ENCODE measurements around the gene SHROOM3.

Gene SHROOM3

GRCh38 chr4:76733068-76733771 lies 298.2 kb downstream of the SHROOM3 start:
- DNase-seq: no peak

DNA sequence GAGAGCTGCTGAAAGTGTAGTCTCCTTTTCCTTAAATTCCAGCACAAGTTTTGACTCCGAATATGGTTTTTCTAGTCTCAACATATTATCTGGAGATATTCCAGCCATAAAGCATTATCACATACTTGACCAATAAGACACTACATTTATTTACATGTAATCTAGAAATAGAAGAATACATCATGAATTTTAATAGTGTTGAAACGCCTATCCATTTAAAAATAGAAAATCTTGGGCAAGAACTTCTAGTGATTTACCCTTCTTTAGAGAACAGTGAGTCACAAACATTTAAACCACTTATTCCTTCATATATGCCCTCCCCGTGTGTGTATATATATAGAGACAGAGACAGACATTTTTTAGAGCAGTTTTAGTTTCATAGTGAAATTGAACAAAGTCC lies 301.4 kb downstream of the SHROOM3 start:
- no peak for DNase-seq

DNA sequence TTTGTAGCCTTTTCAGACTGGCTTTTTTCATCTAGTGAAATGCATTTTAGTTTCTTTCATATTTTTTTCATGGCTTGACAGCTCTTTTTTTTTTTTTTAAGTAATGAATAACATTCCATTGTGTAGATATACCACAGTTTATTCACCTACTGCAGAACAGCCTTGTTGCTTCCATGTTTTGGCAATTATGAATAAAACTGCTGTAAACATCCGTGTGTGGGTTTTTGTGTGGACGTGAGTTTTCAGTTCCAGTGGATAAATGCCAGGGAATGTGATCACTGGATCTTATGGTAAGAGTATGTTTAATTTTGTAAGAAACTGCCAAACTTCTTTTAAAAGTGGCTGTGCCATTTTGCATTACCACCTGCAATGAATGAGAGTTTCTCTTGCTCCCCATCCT lies 302.2 kb downstream of the SHROOM3 start:
- DNase-seq: no peak

DNA sequence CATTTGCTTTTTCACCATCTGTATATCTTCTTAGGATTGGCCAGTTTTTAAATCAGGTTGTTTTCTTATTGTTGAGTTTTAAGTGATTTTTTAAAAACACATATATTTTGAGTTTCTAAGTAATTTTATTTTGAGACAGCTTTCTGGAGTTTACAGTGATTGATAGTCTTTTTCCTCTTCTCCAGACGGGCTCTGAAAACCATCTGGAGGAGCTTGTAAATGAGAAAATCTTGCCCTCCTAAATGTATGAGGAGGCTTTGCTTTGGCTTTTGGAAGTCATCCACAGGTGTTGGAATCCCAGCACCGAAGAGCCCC lies 302.7 kb downstream of the SHROOM3 start:
- DNase-seq: no peak

DNA sequence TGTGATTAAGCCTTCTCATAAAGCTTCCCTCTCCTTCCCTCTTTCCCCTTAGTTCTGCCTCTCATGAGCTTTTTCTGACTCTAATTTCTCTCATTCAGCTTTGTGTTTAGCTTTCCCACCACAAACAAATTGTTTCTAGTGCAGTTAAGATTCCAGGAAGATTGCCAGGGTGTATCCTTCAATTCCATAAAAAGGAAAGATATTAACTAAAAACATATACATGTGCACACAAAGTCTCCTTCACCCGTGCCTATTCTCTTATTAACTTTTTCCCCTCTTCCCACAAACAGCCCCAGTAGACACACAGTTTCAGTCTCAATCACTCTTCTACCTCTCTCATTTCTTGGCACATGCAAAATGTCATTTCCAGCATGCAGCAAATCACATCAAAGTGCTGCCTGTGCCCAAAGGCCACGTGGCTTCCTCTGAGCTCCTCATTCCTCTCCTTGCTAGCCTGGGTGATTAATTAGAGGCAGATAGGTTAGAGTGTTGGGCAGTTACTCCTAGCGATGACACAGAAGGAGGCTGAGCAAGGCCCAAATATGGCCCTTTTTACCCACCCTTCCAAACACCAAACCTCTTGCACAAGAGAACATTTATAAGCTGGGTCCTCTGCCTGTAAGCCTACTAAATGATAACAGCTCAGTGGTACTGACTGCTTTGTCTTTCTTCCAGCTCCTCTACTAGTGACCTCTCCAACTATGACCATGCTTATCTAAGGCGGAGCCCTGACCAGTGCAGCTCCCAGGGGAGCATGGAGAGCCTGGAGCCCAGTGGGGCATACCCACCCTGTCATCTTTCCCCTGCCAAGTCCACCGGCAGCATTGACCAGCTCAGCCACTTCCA lies 303.3 kb downstream of the SHROOM3 start:
- no peak for DNase-seq

DNA sequence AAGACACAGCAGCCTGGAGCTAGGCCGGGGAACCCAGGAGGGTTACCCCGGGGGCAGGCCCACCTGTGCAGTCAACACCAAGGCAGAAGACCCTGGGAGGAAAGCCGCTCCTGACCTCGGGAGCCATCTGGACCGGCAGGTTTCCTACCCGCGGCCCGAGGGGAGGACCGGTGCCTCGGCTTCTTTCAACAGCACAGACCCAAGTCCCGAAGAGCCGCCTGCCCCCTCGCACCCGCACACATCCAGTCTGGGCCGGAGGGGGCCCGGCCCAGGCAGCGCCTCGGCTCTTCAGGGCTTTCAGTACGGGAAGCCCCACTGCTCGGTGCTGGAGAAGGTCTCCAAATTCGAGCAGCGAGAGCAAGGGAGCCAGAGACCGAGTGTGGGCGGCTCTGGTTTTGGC lies 305.2 kb downstream of the SHROOM3 start:
- DNase-seq: no peak

DNA sequence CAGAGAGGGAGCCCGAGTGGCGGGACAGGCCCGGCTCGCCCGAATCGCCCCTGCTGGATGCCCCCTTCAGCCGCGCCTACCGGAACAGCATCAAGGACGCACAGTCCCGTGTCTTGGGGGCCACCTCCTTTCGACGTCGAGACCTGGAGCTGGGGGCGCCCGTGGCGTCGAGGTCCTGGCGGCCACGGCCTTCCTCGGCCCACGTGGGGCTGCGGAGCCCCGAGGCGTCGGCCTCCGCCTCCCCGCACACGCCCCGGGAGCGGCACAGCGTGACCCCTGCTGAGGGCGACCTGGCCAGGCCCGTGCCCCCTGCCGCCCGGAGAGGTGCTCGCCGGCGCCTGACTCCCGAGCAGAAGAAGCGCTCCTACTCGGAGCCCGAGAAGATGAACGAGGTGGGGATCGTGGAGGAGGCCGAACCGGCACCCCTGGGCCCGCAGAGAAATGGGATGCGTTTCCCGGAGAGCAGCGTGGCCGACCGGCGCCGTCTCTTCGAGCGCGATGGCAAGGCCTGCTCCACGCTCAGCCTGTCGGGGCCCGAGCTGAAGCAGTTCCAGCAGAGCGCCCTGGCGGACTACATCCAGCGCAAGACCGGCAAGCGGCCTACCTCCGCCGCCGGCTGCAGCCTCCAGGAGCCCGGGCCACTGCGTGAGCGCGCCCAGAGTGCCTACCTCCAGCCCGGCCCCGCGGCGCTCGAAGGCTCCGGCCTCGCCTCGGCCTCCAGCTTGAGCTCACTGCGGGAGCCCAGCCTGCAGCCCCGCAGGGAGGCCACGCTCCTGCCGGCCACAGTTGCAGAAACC lies 306.0 kb downstream of the SHROOM3 start:
- no peak for DNase-seq

DNA sequence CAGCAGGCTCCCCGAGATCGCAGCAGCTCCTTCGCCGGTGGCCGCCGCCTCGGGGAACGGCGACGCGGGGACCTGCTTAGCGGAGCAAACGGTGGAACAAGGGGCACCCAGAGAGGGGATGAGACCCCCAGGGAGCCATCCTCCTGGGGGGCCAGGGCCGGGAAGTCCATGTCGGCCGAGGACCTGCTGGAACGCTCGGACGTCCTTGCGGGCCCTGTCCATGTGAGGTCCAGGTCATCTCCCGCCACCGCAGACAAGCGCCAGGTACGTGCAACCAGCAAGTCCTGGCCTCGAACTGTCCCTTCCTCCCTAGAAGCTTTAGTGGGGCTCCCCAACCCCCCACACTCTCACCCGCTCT lies 306.6 kb downstream of the SHROOM3 start:
- no peak for DNase-seq

DNA sequence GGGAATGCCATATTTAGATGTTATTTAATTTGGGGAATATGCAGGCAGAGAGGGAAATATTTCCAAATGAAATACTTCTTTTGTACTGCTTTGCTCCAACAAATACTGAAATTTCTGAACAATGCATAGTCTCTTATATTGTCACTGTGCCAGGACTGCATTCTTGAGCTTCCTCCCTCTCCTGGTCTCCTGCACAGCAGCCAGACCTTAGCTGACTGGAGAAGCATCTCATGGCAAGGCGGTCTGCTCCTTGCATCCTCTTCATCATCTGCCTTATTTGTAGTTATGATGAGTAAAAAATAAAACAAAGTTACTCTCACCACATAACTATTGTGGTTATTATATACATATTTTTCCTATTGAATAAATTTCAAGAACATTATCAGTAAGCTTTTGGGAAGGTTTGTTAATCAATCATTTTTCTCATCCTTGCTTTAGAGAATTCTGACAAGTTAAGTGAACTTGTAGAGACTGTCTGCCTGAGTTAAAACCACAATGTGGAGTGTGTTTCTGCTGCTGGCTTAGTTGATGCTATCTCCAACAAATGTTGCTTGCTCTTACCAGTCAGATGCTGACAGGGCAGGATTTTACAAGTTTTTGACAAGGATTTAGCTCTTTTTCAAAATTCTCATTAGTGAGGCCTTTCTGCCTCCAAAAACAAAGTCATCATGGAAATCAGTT lies 309.4 kb downstream of the SHROOM3 start:
- DNase-seq: no peak

DNA sequence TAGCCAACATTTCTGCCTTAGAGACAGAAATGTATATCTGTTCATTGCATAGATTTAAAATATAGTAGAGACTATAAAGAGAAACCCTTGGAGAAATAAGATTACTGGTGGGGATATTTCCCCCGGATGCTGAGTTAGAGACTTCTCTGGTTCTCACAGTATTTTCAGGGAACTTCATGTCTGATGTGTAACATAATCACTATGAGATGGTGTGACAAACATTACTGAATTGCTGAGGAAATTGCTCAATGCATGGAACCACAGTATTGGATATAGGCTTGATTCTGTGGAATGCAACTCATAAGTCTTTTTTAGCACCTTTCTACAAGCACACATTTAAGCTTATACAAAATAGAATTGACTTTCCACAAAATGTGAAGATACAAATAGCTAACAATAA lies 310.2 kb downstream of the SHROOM3 start:
- no peak for DNase-seq

DNA sequence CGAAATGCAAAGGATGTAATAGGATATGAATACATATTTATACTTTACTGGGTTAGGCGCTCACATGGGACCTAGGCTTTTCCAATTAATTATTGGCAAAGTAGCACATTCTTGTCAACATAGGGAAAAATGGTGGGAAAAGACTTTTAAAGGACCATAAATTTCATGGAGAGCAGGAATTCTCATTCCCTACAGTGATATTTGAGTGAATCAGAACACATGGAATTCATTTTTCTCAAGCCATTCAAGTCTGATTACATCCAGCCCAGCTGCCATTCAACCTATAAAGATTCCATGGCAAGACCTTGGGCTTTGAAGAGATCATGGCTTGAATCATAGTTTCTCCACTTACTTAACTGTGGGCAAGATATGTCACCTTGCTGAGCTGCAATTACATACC lies 312.5 kb downstream of the SHROOM3 start:
- DNase-seq: no peak

- DNase-seq: no peak
Measured at GRCh38 chr4:76748649-76749048, 313.6 kb downstream of the SHROOM3 start.

- no peak for DNase-seq
Measured at GRCh38 chr4:76749355-76749754, 314.3 kb downstream of the SHROOM3 start.

GRCh38 chr4:76750716-76751115 lies 315.7 kb downstream of the SHROOM3 start:
- DNase-seq: no peak

GRCh38 chr4:76751612-76752343 lies 316.7 kb downstream of the SHROOM3 start:
- DNase-seq: no peak

GRCh38 chr4:76752861-76753501 lies 318.0 kb downstream of the SHROOM3 start:
- DNase-seq: no peak

GRCh38 chr4:76753814-76754213 lies 318.8 kb downstream of the SHROOM3 start:
- DNase-seq: no peak

- DNase-seq: no peak
Measured at GRCh38 chr4:76754439-76754838, 319.4 kb downstream of the SHROOM3 start.

DNA sequence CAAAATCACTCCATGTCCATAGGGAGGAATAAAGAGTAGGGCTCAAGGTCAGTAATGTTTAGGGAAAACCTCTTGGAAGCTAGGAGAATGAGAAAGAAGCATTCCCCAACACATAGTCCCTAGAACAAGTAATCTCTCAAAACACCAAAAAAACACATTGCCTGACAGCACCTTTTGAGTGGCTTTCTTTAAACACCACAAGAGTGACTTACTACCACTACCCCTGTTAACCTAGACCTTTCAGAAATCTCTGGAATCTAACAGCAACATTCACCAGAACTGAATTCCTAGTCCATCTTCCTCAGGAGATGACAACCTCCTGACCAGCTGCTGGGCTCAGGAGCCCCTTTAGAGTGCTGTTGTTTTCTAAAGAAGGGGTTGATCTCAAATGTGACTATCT lies 320.7 kb downstream of the SHROOM3 start:
- no peak for DNase-seq

GRCh38 chr4:76756416-76756815 lies 321.4 kb downstream of the SHROOM3 start:
- no peak for DNase-seq

- no peak for DNase-seq
Measured at GRCh38 chr4:76757418-76757939, 322.4 kb downstream of the SHROOM3 start.

Data from CD4-positive, alpha-beta T cell treated with Interleukin-17A for 1 hour (primary cell).